Stromal cell of bone marrow (primary cell): Measurements from ENCODE around the gene TNS1.

Source experiments
- DNase-seq: peaks from one replicate; pipeline ENCODE4 v3.0.0-alpha.2; 2012; ENCODE audit warnings: low read depth

TNS1 gene

GRCh38 chr2:217998926-217999594 is 3.7 kb downstream of the TNS1 start:
- DNase-seq, result no peak

DNA sequence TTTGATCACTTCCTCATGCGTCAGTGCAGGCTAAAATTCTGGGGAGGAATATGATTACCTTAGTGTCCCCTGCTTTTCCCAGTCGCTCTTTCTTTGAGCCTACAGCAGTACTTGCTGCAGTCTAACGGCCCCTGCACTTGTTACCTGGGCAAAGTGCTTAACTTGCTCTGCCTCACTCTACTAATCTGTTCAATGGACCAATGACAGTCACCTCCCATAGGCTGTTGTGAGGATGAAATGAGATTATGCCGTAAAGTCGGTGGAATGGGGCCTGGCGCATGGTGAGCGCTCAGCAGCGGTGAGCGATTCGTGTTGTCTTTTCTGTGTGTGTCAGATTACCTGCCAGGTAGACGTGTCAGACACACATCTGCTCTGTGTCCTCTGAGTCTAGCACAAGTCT is 5.3 kb downstream of the TNS1 start:
- DNase-seq, result no peak

DNA sequence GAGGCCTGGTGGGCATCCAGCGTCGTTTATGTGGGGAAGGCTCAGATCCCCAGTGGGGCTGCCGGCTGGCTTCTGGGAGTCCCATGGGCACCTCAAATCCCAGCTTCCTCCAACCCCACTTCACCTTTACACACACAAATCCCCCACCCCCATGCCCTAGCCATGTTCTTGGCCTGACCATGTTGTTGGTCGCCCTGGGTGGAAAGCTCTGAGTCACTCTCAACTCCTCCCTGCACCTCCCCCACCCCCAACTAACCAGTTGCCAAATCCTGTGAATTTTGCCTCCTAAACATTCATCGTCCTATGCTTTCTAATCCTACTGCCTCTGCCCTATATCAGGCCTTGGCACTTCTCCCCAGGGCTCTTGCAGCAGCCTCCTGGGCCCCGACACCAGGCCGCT is 6.4 kb downstream of the TNS1 start:
- DNase-seq, result no peak

GRCh38 chr2:217995731-217996231 is 7.0 kb downstream of the TNS1 start:
- DNase-seq, result no peak

DNA sequence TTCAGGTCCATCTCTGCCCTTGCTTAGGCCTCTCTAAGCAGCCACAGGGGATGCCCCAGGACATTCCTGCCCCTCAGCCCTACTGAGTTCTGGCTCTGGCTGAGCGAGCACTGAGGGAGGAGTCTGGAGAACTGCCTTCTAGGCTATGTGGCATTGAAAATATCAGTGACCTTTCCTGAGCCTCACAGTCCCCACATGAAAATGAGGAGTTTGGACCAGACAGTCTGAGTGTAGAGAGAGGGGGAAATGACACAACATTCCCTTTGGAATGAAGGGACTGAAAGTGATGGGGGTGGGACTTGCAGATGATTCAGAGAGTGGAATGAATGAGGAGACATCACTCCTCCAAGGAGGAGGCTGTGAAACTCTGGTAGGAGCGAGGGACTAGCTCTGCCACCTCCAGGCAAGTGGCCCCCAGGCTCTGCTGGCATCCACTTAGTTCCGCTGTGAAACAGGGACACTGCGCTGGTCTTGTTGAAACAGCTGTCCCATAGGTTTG is 8.0 kb downstream of the TNS1 start:
- DNase-seq, result peak; percentile 57

DNA sequence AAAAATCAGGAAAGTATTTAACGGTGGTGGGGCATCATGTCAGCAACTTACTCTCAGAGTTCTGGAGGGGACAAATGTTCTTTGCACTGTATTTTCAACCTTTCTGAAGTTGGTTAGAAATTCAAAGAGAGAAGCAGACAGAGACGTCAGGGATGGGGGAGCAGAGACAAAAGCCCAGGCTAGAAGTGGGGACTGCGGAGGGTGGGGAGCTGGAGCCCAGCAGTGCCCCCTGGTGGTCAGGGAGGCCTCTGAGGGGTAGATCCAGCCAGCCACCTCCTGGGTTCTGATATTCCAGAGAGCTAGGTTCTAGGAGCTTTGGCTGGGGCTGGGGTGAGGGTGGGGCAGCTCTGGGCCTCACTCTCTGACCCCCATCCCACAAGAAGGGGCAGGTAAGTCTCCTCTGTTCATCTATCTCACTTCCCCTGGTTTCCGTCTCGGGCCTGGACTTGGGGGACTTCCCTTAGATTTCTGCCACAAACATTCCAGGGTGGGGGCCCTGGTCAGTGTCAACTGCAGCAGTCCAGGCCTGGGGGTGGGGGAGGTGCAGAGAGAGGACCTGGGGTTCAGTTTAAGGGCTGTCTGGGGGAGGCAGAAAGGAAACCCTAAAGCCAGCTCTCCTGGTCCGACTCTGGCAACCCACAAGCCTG is 8.9 kb downstream of the TNS1 start:
- DNase-seq, result no peak

- no peak for DNase-seq
Observed at GRCh38 chr2:217993138-217993537, 9.7 kb downstream of the TNS1 start.

DNA sequence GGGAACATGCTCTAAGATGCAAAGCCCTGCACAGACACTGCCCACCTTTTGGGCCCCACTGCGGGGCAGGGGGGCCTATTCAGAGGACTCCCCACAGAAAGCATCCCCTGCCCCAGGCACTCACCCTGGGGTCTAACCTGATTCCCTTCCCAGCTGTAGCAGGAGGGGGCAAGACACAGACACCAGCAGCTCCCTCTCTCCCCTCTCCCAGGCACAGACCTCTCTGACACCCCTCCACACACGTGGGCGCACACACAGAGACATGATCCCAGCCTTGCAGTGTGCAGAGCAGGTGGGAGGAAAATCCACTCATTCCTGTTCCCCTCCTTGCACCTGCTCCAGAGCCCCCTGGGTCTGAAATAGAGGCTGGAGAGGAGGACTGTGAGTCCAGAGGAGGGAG is 10.7 kb downstream of the TNS1 start:
- no peak for DNase-seq

DNA sequence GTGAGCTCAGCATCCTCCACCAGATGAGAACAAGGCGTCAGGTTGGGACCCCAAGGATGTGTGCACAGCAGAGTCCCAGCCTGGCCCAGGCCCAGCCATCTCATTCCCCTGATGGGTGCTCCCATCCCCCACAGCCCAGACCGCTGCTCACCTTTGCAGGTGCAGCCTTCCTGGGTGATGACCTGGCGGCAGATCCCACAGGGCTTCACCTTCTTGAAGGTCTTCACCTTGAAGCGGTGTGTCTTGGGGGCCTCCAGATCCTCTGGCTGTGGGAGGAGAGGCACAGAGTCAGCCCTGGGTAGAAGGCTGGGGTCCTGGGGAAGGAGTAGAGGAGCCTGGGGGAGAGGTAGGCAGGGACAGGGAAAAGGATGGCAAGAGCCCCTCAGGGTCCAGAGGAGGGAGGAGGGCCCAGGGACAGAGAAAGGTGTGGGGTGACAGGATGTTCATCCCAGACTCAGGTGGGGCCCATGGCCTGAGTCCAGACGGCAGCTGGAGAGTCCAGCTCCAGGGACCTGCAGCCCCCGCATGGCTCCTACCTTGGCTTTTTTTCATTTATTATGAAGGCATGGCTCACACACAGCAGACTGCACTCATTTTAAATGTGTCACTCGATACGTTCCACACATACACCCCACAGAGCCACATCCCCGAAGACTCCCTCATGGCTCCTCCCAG is 11.9 kb downstream of the TNS1 start:
- DNase-seq, result no peak

DNA sequence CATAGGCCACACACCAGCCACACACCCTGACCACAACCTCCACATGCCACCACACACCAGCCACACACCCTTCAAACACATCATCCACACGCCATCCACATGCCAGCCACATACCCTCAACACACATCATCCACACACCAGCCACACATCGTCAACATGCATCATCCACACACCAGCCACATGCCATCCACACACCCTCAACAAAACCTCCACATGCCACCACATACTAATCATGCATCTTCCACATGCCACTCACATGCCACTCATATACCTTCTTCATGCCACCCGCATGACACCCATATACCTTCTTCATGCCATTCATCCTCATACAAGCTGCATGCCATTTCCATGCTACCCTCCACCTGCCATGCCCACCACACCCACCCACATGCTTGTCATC is 12.4 kb downstream of the TNS1 start:
- no peak for DNase-seq

- DNase-seq, result no peak
Observed at GRCh38 chr2:217989221-217989948, 13.4 kb downstream of the TNS1 start.

DNA sequence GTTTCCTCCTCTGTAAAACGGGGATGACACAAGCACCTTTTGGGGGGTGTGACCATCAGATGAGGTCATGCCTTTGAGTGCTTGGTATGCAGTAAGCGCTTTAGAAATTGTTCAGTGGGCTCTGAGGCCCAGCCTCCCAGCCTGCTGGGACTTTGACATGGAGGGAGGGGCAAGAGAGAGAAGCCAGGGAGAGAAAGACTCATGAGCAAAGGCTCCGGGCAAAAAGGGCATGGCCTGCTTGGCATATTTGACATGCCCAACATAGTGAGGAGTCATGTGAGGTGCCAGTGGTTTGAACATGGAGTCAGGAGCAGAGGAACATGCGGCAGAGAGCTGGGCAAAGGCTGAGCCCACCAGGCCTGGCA is 14.0 kb downstream of the TNS1 start:
- DNase-seq, result no peak

GRCh38 chr2:217988014-217988839 is 14.6 kb downstream of the TNS1 start:
- DNase-seq, result peak; percentile 47

DNA sequence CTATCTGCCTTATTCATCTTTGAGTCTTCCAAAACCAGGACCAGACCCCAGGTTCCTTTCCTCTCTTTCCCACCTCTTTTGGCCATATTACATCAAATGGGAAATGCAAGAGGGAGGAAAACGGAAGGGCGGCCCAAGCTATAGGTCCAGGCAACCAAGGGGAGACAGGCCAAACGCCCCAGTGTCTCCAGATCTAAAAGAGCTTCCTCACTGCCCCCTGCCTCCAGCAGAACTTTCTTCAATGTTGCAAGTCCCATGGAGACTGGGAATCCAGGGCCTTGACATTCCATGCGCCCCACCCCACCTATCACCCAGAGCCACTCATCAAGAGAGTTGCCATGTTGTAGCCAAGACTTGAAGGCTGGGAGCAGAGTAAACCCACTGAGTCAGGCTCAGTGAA is 15.4 kb downstream of the TNS1 start:
- DNase-seq, result no peak

GRCh38 chr2:217986256-217986961 is 16.4 kb downstream of the TNS1 start:
- DNase-seq, result no peak

DNA sequence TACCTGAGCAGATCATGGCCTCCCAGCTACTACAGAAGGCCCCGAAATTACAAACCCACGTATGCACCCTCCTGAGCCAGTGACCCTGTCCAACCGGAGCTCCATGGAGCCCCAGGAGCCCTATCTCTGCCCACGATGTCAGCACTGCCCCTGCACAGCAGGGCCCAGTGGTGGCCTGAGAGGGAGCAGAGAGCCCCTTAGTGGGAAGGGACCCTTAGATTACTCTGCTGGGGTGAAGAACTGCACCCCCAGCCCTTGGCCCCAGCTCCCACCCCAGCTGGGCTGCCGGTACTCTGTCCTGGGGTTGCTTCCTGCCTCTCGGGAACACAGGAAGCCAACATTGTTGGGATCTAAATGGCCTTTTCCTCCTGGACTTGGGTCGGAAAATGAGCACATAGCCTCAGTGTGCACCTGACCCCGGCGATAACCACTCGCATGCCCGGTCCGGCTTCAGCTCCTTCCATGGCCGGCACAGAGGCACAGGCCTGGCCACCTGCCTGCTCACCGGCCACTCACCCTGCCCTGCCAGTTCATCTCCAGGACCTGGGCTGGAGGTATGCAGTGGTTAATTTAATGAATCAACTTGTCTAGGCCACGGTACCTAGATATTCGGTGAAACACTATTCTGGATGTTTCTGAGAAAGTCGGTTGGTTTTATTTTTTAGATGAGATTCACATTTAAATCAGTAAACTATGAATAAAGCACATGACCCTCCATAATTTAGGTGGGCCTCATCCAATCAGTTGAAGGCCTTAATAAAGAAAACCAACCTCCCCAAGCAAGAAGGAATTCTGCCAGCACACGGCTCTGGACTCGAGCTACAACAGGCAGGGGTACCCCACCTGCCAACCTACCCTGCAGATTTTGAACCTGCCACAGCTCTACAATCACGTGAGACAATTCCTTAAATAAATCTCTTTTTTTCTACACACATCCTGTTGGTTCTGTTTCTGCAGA is 19.2 kb downstream of the TNS1 start:
- DNase-seq, result no peak

GRCh38 chr2:217981971-217982370 is 20.8 kb downstream of the TNS1 start:
- no peak for DNase-seq

- no peak for DNase-seq
Observed at GRCh38 chr2:217981084-217981730, 21.6 kb downstream of the TNS1 start.

GRCh38 chr2:217980591-217980990 is 22.2 kb downstream of the TNS1 start:
- no peak for DNase-seq
